NCI-H748 treated with DMSO at 0.1 percent for 48 hours (cell line): ENCODE data around the gene EDIL3.

Source experiments
- DNase-seq: peaks from one replicate; lab custom pipeline; 2025; lab: John Stamatoyannopoulos, UW

EDIL3 gene

DNA sequence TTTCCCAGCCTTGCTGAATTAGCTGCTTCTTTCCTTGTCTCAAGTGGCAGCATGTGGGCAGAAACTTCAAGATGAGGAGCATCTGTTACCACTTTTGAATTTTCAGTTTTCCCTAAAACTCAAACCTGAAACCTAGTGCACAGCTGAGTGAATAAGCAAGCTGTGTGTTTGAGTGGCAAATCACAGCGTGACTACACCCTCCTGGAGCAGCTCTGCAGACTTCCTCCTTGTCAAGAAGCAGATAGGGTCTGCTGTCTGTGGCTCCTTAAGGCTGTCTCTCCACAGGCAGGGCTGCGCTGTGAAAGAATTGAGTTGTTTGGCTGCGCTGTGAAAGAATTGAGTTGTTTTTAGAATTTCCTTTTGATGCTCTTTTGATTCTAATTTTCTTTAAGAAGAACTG lies 484.4 kb downstream of the EDIL3 start:
- DNase-seq = no peak

DNA sequence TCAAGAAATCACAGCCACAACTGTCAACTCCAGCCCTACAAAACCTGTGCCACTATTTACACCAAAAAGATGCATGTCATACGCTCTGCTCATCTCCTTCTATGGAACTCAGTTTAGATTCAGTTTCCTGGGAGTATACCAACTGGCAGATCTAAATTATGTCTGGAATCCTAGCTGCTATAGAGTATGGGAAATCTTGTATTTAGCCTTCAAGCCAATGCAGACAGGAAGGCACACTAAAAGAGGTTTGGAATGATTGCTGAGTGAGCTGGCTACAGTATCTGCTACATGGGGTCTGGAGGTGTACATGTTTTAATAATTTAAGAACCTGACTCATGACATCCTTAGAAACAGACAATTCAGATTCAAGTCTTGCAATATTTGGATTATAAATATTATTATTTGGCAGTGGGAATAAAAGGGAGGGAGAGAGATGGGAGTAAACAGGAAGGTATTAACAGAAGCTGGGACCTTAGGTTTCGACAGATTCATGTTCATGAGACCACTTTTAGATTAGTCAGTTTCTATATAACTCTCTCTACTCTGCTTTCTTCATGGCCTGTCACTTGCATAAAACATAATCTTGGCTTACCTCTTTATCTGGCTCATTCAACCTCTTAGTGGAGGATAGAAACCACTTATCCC lies 485.2 kb downstream of the EDIL3 start:
- no peak for DNase-seq

DNA sequence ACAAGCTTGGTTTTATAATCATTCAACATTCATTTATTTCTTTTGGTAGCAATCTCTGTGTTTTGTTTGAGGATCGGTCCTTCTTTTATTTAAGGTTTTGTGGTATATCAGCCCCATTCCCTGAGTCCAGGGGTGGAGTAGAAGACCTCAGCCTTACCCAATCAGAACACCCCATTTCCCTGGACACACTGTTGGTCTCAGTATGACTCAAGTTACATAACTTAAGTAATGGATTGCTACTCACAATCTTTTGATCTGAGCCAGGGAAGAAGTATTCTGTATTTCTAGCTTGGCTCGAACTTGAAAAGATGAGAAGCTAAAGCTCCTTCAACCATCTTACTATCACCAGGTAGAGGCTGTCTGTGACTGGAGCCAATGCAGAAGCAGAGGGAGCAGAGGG lies 488.8 kb downstream of the EDIL3 start:
- no peak for DNase-seq

DNA sequence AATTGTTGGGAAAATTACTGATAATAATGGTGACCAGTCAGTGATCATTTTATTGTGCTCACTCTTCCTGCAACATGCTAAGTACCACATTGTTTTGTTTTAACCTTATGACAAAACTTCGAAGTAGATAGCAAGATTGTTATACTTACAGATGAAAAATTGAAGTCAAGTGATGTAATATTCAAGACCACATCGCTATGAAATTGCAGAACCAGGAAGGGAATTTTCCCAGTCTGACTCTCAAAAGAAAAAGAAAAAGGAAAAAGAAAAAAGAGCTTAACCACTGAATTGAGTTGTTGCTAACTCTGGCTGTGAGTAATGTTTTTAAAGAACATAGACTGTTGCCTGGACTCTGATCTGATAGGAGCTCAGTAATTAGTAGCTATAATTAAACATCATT lies 493.4 kb downstream of the EDIL3 start:
- no peak for DNase-seq
